Ramos (cell line): ENCODE data around the gene UBE2Q2.
"Not testable (repeated sequence)": the region's sequence is repeated elsewhere in the genome, so short reads cannot be mapped to it uniquely, and the experiment has no call there.

Source experiments
- in situ Hi-C: fragments of 300-500 bp; cut with MboI; formaldehyde crosslinking; loops from one replicate; pipeline ENCODE4 v1.14.3; 2022; ENCODE audit warnings: low sequenced_read_pairs; ENCODE audit not compliant: unreplicated experiment

The UBE2Q2 gene

GRCh38 chr15:75822685-75823278, 20.5 kb upstream of the UBE2Q2 start:
- in situ Hi-C loops = no loop called here

- in situ Hi-C loops = no loop called here
These were observed 19.2 kb upstream of the UBE2Q2 start for GRCh38 chr15:75823860-75824613.

- in situ Hi-C loops = no loop called here
These were observed 15.6 kb upstream of the UBE2Q2 start for GRCh38 chr15:75827691-75828090.

GRCh38 chr15:75828429-75828828, 14.8 kb upstream of the UBE2Q2 start:
- in situ Hi-C loops = no loop called here

GRCh38 chr15:75830910-75831805, 12.1 kb upstream of the UBE2Q2 start:
- in situ Hi-C loops = no loop called here

GRCh38 chr15:75831806-75832102, 11.5 kb upstream of the UBE2Q2 start:
- in situ Hi-C loops = no loop called here

- in situ Hi-C loops = no loop called here
These were observed 11.1 kb upstream of the UBE2Q2 start for GRCh38 chr15:75832114-75832513.

GRCh38 chr15:75834021-75834420, 9.2 kb upstream of the UBE2Q2 start:
- in situ Hi-C loops = no loop called here

- in situ Hi-C loops = no loop called here
These were observed 7.0 kb upstream of the UBE2Q2 start for GRCh38 chr15:75835990-75836958.

GRCh38 chr15:75836959-75837334, 6.3 kb upstream of the UBE2Q2 start:
- in situ Hi-C loops = no loop called here

- in situ Hi-C loops = no loop called here
These were observed 2.6 kb upstream of the UBE2Q2 start for GRCh38 chr15:75840659-75841058.

GRCh38 chr15:75841626-75842025, 1.6 kb upstream of the UBE2Q2 start:
- in situ Hi-C loops = no loop called here

- in situ Hi-C loops = no loop called here
These were observed 683 bp downstream of the UBE2Q2 start for GRCh38 chr15:75843678-75844581.

GRCh38 chr15:75844629-75845335, 1.5 kb downstream of the UBE2Q2 start:
- in situ Hi-C loops = no loop called here

GRCh38 chr15:75849167-75849566, 5.9 kb downstream of the UBE2Q2 start:
- in situ Hi-C loops = no loop called here

GRCh38 chr15:75850708-75851107, 7.5 kb downstream of the UBE2Q2 start:
- in situ Hi-C loops = no loop called here

- in situ Hi-C loops = not testable (repeated sequence)
These were observed 8.3 kb downstream of the UBE2Q2 start for GRCh38 chr15:75851566-75851965.

- in situ Hi-C loops = no loop called here
These were observed 14.6 kb downstream of the UBE2Q2 start for GRCh38 chr15:75857886-75858285.
